WERI-Rb-1 (cell line): ENCODE results near the gene EIF2B4.

Source experiments
- DNase-seq: peaks from one replicate; pipeline ENCODE4 v3.0.0-alpha.2; 2020
- H3K27ac ChIP-seq: fragments of 250-450 bp; sonication (Bioruptor Pico); 2 replicates; pipeline ENCODE4 v1.5.1; 2020; ENCODE audit warnings: mild to moderate bottlenecking, moderate library complexity
- H3K27me3 ChIP-seq: fragments of 250-450 bp; sonication (Bioruptor Pico); 2 replicates; pipeline ENCODE4 v1.5.1; 2021; ENCODE audit warnings: mild to moderate bottlenecking, low read depth, moderate library complexity; ENCODE audit not compliant: insufficient read depth, severe bottlenecking
- H3K36me3 ChIP-seq: fragments of 250-450 bp; sonication (Bioruptor Pico); 2 replicates; pipeline ENCODE4 v1.5.1; 2020; ENCODE audit warnings: mild to moderate bottlenecking, moderate library complexity
- H3K4me3 ChIP-seq: 2 replicates; pipeline ENCODE4 v1.5.1; 2011; ENCODE audit warnings: low read depth, mild to moderate bottlenecking, control low read depth, low read length
- H3K9me3 ChIP-seq: fragments of 250-450 bp; sonication (Bioruptor Pico); 2 replicates; pipeline ENCODE4 v1.5.1; 2021; ENCODE audit warnings: mild to moderate bottlenecking, moderate library complexity; ENCODE audit not compliant: severe bottlenecking
- TF ChIP-seq, protein P1 (sequence below): IDR thresholded peaks from 2 replicates; pipeline ENCODE4 v1.5.1; 2011; ENCODE audit warnings: low read depth, mild to moderate bottlenecking, control low read depth, inconsistent platforms, low read length

Gene EIF2B4

DNA sequence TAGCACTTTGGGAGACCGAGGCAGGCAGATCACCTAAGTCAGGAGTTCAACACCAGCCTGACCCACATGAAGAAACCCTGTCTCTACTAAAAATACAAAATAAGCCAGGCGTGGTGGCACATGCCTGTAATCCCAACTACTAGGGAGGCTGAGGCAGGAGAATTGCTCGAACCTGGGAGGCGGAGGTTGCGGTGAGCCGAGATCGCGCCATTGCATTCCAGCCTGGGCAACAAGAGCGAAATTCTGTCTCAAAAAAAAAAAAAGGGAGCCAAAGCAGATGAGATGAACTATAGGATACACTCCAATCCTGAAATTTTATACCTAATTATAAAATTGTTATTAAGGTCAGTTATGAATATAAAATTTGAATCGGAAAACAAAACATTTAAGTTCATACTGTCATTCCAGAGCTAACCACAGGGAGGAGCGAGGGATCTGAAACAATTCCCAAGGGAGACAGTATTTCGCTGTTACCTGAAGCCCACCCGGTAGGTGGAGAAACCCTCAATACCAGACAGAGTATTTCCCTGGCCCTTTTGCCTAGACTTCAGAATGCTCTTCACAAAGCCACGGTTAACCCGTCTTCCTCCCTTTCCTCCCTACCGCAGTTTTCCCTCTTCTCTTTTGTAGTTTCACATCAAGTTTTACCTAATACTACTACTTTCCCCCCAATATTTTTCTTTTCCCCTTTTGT lies 37.8 kb upstream of the EIF2B4 start:
- peaks cover 45% of the 10 kb centered on the region for H3K36me3 ChIP-seq
- no peaks in the 10 kb centered on the region for H3K9me3 ChIP-seq
- H3K27me3 ChIP-seq = no peaks in the 10 kb centered on the region
- H3K4me3 ChIP-seq = peak overlapping the region; percentile 96
- TF ChIP-seq, protein P1, sequence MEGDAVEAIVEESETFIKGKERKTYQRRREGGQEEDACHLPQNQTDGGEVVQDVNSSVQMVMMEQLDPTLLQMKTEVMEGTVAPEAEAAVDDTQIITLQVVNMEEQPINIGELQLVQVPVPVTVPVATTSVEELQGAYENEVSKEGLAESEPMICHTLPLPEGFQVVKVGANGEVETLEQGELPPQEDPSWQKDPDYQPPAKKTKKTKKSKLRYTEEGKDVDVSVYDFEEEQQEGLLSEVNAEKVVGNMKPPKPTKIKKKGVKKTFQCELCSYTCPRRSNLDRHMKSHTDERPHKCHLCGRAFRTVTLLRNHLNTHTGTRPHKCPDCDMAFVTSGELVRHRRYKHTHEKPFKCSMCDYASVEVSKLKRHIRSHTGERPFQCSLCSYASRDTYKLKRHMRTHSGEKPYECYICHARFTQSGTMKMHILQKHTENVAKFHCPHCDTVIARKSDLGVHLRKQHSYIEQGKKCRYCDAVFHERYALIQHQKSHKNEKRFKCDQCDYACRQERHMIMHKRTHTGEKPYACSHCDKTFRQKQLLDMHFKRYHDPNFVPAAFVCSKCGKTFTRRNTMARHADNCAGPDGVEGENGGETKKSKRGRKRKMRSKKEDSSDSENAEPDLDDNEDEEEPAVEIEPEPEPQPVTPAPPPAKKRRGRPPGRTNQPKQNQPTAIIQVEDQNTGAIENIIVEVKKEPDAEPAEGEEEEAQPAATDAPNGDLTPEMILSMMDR = peak; percentile 73
- peak overlapping the region; percentile 90 for H3K27ac ChIP-seq
- DNase-seq = peak; percentile 72

DNA sequence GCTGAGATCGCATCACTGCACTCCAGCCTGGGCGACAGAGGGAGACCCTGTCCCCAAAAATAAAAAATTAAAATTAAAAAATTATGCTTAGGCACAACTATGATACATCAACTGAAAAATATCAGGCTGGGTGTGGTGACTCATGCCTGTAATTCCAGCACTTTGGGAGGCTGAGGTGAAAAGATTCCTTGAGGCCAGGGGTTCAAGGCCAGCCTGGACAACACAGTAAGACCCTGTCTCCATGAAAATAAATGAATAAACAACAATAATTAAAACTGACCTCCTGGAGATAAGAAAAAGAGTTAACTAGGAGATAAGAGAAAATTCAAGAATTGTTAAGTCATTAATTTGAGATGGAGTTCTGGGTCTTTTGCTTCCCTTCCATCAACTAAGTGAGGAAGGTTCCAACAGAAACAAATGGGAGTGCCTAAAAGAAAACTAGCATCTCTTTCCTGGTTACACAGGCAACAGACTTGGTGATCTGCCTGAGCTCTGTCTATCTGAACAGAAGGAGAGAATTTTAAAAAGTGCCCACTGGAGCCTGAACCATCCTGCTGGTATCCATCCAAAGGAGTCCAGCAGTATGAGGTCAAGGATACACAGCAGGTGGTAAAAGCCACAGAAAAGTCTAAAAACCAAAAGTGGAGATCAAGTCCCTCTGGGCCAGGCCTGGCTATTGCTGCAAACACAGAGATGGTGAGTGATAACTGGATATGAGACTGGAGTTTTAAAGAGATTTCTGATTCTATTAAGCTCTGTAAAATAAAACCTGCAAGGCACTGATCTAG lies 30.4 kb upstream of the EIF2B4 start:
- no peak for DNase-seq
- H3K36me3 ChIP-seq = peaks cover 70% of the 10 kb centered on the region
- H3K27ac ChIP-seq = no peak overlapping the region
- no peaks in the 10 kb centered on the region for H3K27me3 ChIP-seq
- no peak overlapping the region for H3K4me3 ChIP-seq
- H3K9me3 ChIP-seq = no peaks in the 10 kb centered on the region
- TF ChIP-seq, protein P1 = no peak

- Histone ChIP-seq H3K9me3 (no peaks in the 10 kb centered on the region), H3K27me3 (no peaks in the 10 kb centered on the region), H3K27ac (no peak overlapping the region), H3K4me3 (no peak overlapping the region), H3K36me3 (peaks cover 66% of the 10 kb centered on the region)
- TF ChIP-seq, protein P1 = no peak
- DNase-seq = no peak
These were observed 28.8 kb upstream of the EIF2B4 start for GRCh38 chr2:27398962-27399361.

DNA sequence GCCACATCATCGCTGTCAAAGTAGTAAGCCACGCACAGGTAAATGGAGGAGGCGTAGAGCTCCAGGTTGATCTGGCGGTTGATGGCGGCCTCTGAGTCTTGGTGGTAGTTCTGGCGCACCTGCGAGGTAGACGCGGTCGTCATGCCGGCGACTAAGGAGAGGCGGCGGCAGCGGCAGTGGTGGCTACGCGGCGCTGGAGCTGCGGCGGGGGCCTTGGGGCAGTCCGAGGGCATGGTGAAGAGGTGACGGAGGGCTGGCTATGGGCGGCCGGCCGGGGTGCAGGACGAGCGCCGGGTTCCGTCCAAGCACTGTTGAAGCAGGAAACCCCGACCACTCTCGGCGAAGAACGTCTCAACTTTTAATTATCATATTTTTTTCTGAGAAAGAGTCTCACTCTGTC lies 23.1 kb upstream of the EIF2B4 start:
- no peaks in the 10 kb centered on the region for H3K27me3 ChIP-seq

GRCh38 chr2:27390822-27391679 lies 20.9 kb upstream of the EIF2B4 start:
- TF ChIP-seq, protein P1 = no peak
- Histone ChIP-seq H3K36me3 (peaks cover 46% of the 10 kb centered on the region), H3K27ac (no peak overlapping the region), H3K9me3 (no peaks in the 10 kb centered on the region), H3K27me3 (no peaks in the 10 kb centered on the region), H3K4me3 (no peak overlapping the region)
- DNase-seq = no peak

More for the DNA sequence above, 23.1 kb upstream of the EIF2B4 start:
- Histone ChIP-seq H3K9me3 (no peaks in the 10 kb centered on the region), H3K36me3 (peaks cover 44% of the 10 kb centered on the region), H3K27ac (no peak overlapping the region), H3K4me3 (no peak overlapping the region)
- no peak for DNase-seq
- TF ChIP-seq, protein P1 = no peak
